ENCODE data around the gene PPAT. TPM values are rescaled to one million over a fixed set of nuclear protein-coding genes. Genes with fewer than 3 reads are reported as not detected.

Gene PPAT
- total RNA-seq, 4 donors from 2014 or later: 2.6 to 5.4 (median 3.9) TPM

- Histone ChIP-seq H3K27ac (no peak overlapping the region), H3K9me3 (no peaks in the 10 kb centered on the region), H3K4me1 (peaks cover 0 to 8% of the 10 kb centered on the region in 2 donors), H3K4me3 (no peak overlapping the region), H3K27me3 (no peaks in the 10 kb centered on the region), H3K36me3 (no peaks in the 10 kb centered on the region)
- TF ChIP-seq POLR2A (IDR thresholded peaks at IDR 0.05) (no peak), CTCF (IDR thresholded peaks at IDR 0.05 in 4 of 5, conservative IDR thresholded peaks at IDR 0.05 in 1 of 5) (no peak)
- in situ Hi-C loops (cut with MboI; ENCODE audit: low sequenced_read_pairs in 4 of 4): loop anchor here in 2 of 4 donors (10.0 to 25.0 kb wide), 2 partner anchors 409 to 412 kb away; no protein-coding TSS in a partner anchor
- no peak for ATAC-seq
- no peak for DNase-seq
- intact Hi-C loops (cut with DNase I; ENCODE audit: low total_unique reads): loop anchor here (1.0 to 10.0 kb wide), 2 partner anchors 119 to 409 kb away; no protein-coding TSS in a partner anchor
Measured at GRCh38 chr4:56425518-56425917, 9.9 kb downstream of the PPAT start.

GRCh38 chr4:56424697-56425514 lies 10.5 kb downstream of the PPAT start:
- ATAC-seq (peak in 1 of 2 donors; percentile 44), DNase-seq (no peak)
- no peaks in the 10 kb centered on the region for H3K27me3 ChIP-seq
- H3K4me3 ChIP-seq: no peak overlapping the region
- H3K27ac ChIP-seq: no peak overlapping the region
- peaks cover 0 to 8% of the 10 kb centered on the region in 2 donors for H3K4me1 ChIP-seq
- intact Hi-C loops (cut with DNase I; ENCODE audit: low total_unique reads) (loop anchor here (1.0 to 10.0 kb wide), 3 partner anchors 119 to 410 kb away; no protein-coding TSS in a partner anchor), in situ Hi-C loops (cut with MboI; ENCODE audit: low sequenced_read_pairs in 4 of 4) (loop anchor here (10.0 to 25.0 kb wide), 3 partner anchors 387 to 412 kb away; partner anchors contain the start of gene SPINK2 (in 1 of the 4))
- no peaks in the 10 kb centered on the region for H3K9me3 ChIP-seq
- no peaks in the 10 kb centered on the region for H3K36me3 ChIP-seq
- peak; percentile 41 to 70 (median 58) for TF ChIP-seq CTCF (IDR thresholded peaks at IDR 0.05 in 4 of 5, conservative IDR thresholded peaks at IDR 0.05 in 1 of 5)
- no peak for TF ChIP-seq POLR2A (IDR thresholded peaks at IDR 0.05)

GRCh38 chr4:56424176-56424575 lies 11.2 kb downstream of the PPAT start:
- in situ Hi-C loops (cut with MboI; ENCODE audit: low sequenced_read_pairs in 4 of 4): loop anchor here in 3 of 4 donors (10.0 to 25.0 kb wide), 3 partner anchors 388 to 413 kb away; partner anchors contain the start of gene SPINK2 (in 1 of the 3)
- no peak overlapping the region for H3K4me3 ChIP-seq

GRCh38 chr4:56417396-56417795 lies 18.0 kb downstream of the PPAT start:
- no peak for ATAC-seq
- Histone ChIP-seq H3K4me3 (no peak overlapping the region), H3K27me3 (no peaks in the 10 kb centered on the region), H3K4me1 (no peaks in the 10 kb centered on the region), H3K27ac (no peak overlapping the region), H3K36me3 (no peaks in the 10 kb centered on the region), H3K9me3 (no peaks in the 10 kb centered on the region)
- intact Hi-C loops (cut with DNase I; ENCODE audit: low total_unique reads) (no loop called here), in situ Hi-C loops (cut with MboI; ENCODE audit: low sequenced_read_pairs in 4 of 4) (loop anchor here in 2 of 4 donors (25.0 kb wide), 2 partner anchors 395 to 420 kb away; partner anchors contain the start of gene SPINK2 (in 1 of the 2))
- DNase-seq: no peak
- TF ChIP-seq POLR2A (IDR thresholded peaks at IDR 0.05) (no peak), CTCF (IDR thresholded peaks at IDR 0.05 in 4 of 5, conservative IDR thresholded peaks at IDR 0.05 in 1 of 5) (no peak)

More at GRCh38 chr4:56424176-56424575, 11.2 kb downstream of the PPAT start:
- ATAC-seq: no peak
- DNase-seq: no peak
- Histone ChIP-seq H3K4me1 (peaks cover 0 to 8% of the 10 kb centered on the region in 2 donors), H3K9me3 (no peaks in the 10 kb centered on the region), H3K27ac (no peak overlapping the region), H3K27me3 (no peaks in the 10 kb centered on the region), H3K36me3 (no peaks in the 10 kb centered on the region)
- intact Hi-C loops (cut with DNase I; ENCODE audit: low total_unique reads): loop anchor here (1.0 to 10.0 kb wide), 2 partner anchors 376 to 411 kb away; no protein-coding TSS in a partner anchor
- TF ChIP-seq POLR2A (IDR thresholded peaks at IDR 0.05) (no peak), CTCF (IDR thresholded peaks at IDR 0.05 in 4 of 5, conservative IDR thresholded peaks at IDR 0.05 in 1 of 5) (no peak)
